B cell (primary cell): ENCODE data around the gene FOXE3. TPM values are rescaled to one million over a fixed set of nuclear protein-coding genes. Genes with fewer than 3 reads are reported as not detected.

ENCODE experiments used
- ATAC-seq: fragments of 200-7000 bp; cut with Tn5 transposase; one replicate; pipeline ENCODE4 v1.10.0; 2021; ENCODE audit warnings: low read depth, mild to moderate bottlenecking, moderate number of reproducible peaks, moderate library complexity
- CTCF ChIA-PET: fragments of 350-600 bp; sonication (Branson Sonifier 250); formaldehyde crosslinking; loops from one replicate; lab custom pipeline; 2021; ENCODE audit warnings: antibody characterized with exemption, inconsistent platforms; lab: Charles Lee
- POLR2A ChIA-PET: fragments of 350-600 bp; sonication (Branson Sonifier 250); formaldehyde crosslinking; loops from one replicate; lab custom pipeline; 2021; ENCODE audit warnings: antibody characterized with exemption; lab: Charles Lee
- DNase-seq: peaks from one replicate; pipeline ENCODE4 v3.0.0; 2013
- H2AFZ ChIP-seq: 2 replicates; pipeline ENCODE4 v1.6.1; 2012; ENCODE audit warnings: mild to moderate bottlenecking, low read depth, low read length; ENCODE audit not compliant: insufficient read depth, poor library complexity, severe bottlenecking
- H3K27ac ChIP-seq, 2 donors: 1 replicate in 1 of 2; 2 replicates in 1 of 2; pipeline ENCODE4 v1.5.1; 2012 to 2013; ENCODE audit warnings: low read length in 2 of 2, mild to moderate bottlenecking in 2 of 2, moderate library complexity in 1 of 2
- H3K27me3 ChIP-seq, 4 experiments: fragments of 200-600 bp in 1 of 4; sonication (generic) in 1 of 4; replicated peaks in 1 of 4; 1 replicate in 2 of 4; 2 replicates in 2 of 4; pipeline versions ENCODE4 v1.6.1 to v1.7.0; 2013 to 2016; ENCODE audit warnings: low read length in 3 of 4, mild to moderate bottlenecking in 2 of 4, mixed read lengths in 1 of 4, moderate library complexity in 1 of 4; ENCODE audit not compliant: insufficient read depth in 4 of 4, control insufficient read depth in 3 of 4; ENCODE audit errors: control extremely low read depth in 1 of 4
- H3K36me3 ChIP-seq, 2 experiments: replicated peaks in 1 of 2; 1 replicate in 1 of 2; 2 replicates in 1 of 2; pipeline versions ENCODE4 v1.6.1 to v1.7.1; 2013; ENCODE audit warnings: low read length in 1 of 2; ENCODE audit not compliant: insufficient read depth in 2 of 2, control insufficient read depth in 1 of 2; ENCODE audit errors: control extremely low read depth in 1 of 2, extremely low read depth in 1 of 2
- H3K4me1 ChIP-seq, 2 donors: fragments of 200-600 bp in 1 of 2; sonication (generic) in 1 of 2; 1 replicate in 1 of 2; 2 replicates in 1 of 2; pipeline versions ENCODE4 v1.5.1 to v1.6.1; 2013 to 2017; ENCODE audit warnings: low read length in 2 of 2; ENCODE audit not compliant: control insufficient read depth in 2 of 2, insufficient read depth in 2 of 2
- H3K4me2 ChIP-seq: replicated peaks from 2 replicates; pipeline ENCODE3; 2012; ENCODE audit warnings: mild to moderate bottlenecking, low read depth, low read length; ENCODE audit not compliant: poor library complexity, severe bottlenecking
- H3K4me3 ChIP-seq, 5 experiments: fragments of 200-600 bp in 1 of 5; sonication (generic) in 1 of 5; 1 replicate in 3 of 5; 2 replicates in 2 of 5; pipeline versions ENCODE4 v1.5.1 to v1.7.0; 2011 to 2016; ENCODE audit warnings: low read length in 4 of 5, mild to moderate bottlenecking in 4 of 5, low read depth in 2 of 5, control low read depth in 1 of 5, moderate library complexity in 1 of 5; ENCODE audit not compliant: insufficient read depth in 1 of 5; ENCODE audit errors: control extremely low read depth in 1 of 5, extremely low read depth in 1 of 5
- H3K79me2 ChIP-seq: fragments of 200-600 bp; sonication (generic); one replicate; pipeline ENCODE4 v1.6.0; 2016; ENCODE audit warnings: low read length; ENCODE audit not compliant: control insufficient read depth, insufficient read depth
- H3K9ac ChIP-seq: fragments of 200-600 bp; sonication (generic); 2 replicates; pipeline ENCODE4 v1.6.1; 2017; ENCODE audit warnings: mild to moderate bottlenecking, low read length, moderate library complexity
- H3K9me3 ChIP-seq, 3 donors: one replicate each; pipeline versions ENCODE4 v1.6.1 to v1.7.1; 2013; ENCODE audit warnings: low read length in 2 of 3; ENCODE audit not compliant: control insufficient read depth in 2 of 3, insufficient read depth in 1 of 3; ENCODE audit errors: control extremely low read depth in 1 of 3
- H4K20me1 ChIP-seq: 2 replicates; pipeline ENCODE4 v1.6.0; 2012; ENCODE audit warnings: mild to moderate bottlenecking, low read length; ENCODE audit not compliant: insufficient read depth, control insufficient read depth, poor library complexity, severe bottlenecking
- H3K27ac Mint-ChIP-seq: one replicate; pipeline ENCODE4 v1.8.0; 2021; ENCODE audit warnings: mixed read lengths
- H3K27me3 Mint-ChIP-seq: one replicate; pipeline ENCODE4 v1.8.0; 2021; ENCODE audit warnings: mixed read lengths
- H3K4me1 Mint-ChIP-seq: one replicate; pipeline ENCODE4 v1.8.0; 2021; ENCODE audit warnings: mixed read lengths
- H3K4me3 Mint-ChIP-seq: one replicate; pipeline ENCODE4 v1.8.0; 2021; ENCODE audit warnings: mixed read lengths
- H3K9me3 Mint-ChIP-seq: one replicate; pipeline ENCODE4 v1.8.0; 2022; ENCODE audit warnings: mixed read lengths; ENCODE audit not compliant: insufficient read depth
- EZH2 ChIP-seq: IDR thresholded peaks from 2 replicates; pipeline ENCODE4 v1.6.1; 2012; ENCODE audit warnings: borderline replicate concordance, low read depth, mild to moderate bottlenecking, moderate library complexity, low read length; ENCODE audit not compliant: insufficient read depth, poor library complexity, severe bottlenecking
- WGBS: methylation state at CpG from one replicate; pipeline ENCODE4 v1.1.5; 2013; ENCODE audit warnings: missing lambda C conversion rate; ENCODE audit not compliant: insufficient coverage; 5-methylcytosine and 5-hydroxymethylcytosine counted together
- intact Hi-C: fragments of 100-400 bp; cut with micrococcal nuclease; formaldehyde crosslinking; loops from one replicate; pipeline ENCODE4 v1.10.0; 2022
- polyA plus RNA-seq: library from polyadenylated mRNA; depleted of rRNA; stranded (reverse); fragments of >200 nt; gene quantifications from 2 replicates; pipeline ENCODE4 v1.2.3, GENCODE V29; 2012
- total RNA-seq, 2 donors: library from RNA; stranded (reverse); fragments of 120-200 nt in 1 of 2; gene quantifications; 1 replicate in 1 of 2; 2 replicates in 1 of 2; pipeline versions ENCODE4 v1.2.3 to v1.2.4, GENCODE V29; 2013 to 2022
- TF ChIP-seq, protein P1 (sequence below): fragments of 200-600 bp; IDR thresholded peaks from one replicate; pipeline ENCODE4 v1.8.0; 2022; ENCODE audit warnings: antibody characterized with exemption, mild to moderate bottlenecking

Gene FOXE3
- total and polyA plus RNA-seq, 2 donors (not counting 1 experiment from before 2014, with no cell fraction given): not detected

DNA sequence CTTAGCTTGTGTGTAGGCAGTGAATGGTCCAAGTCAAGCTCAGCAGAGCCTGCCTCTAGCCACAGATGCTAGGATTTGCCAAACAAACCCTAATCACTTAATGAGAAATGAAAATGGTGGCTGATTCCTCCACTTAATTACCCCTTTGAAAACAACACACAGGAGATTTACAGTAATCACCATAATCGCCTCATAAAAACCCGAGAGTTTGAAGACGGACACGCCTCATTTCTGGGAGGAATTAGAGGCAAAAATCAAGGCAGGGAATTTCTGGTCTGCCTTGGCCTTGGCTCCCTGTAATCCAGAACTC is 16.3 kb upstream of the FOXE3 start:
- no peak overlapping the region for H3K9ac ChIP-seq
- no peak for ATAC-seq
- H3K36me3 ChIP-seq: no peaks in the 10 kb centered on the region
- Mint-ChIP-seq H3K4me3 (no peak overlapping the region), H3K4me1 (peaks cover 4% of the 10 kb centered on the region), H3K9me3 (no peaks in the 10 kb centered on the region), H3K27ac (no peak overlapping the region), H3K27me3 (peaks cover 45% of the 10 kb centered on the region)
- H3K4me2 ChIP-seq: no peak overlapping the region
- peaks cover 0 to 8% (median 2%) of the 10 kb centered on the region in 4 experiments for H3K27me3 ChIP-seq
- no peaks in the 10 kb centered on the region for H3K79me2 ChIP-seq
- DNase-seq: no peak
- no peaks in the 10 kb centered on the region for H4K20me1 ChIP-seq
- ChIA-PET POLR2A (no interaction called here), CTCF (no interaction called here)
- no peak overlapping the region for H3K4me3 ChIP-seq
- H2AFZ ChIP-seq: no peak overlapping the region
- H3K9me3 ChIP-seq: no peaks in the 10 kb centered on the region
- WGBS: 100% methylated on average over 4 of the region's 4 CpGs
- intact Hi-C loops: no loop called here
- peaks cover 0 to 4% of the 10 kb centered on the region in 2 donors for H3K4me1 ChIP-seq
- H3K27ac ChIP-seq: no peak overlapping the region
- TF ChIP-seq EZH2: no peak
- TF ChIP-seq, protein P1, sequence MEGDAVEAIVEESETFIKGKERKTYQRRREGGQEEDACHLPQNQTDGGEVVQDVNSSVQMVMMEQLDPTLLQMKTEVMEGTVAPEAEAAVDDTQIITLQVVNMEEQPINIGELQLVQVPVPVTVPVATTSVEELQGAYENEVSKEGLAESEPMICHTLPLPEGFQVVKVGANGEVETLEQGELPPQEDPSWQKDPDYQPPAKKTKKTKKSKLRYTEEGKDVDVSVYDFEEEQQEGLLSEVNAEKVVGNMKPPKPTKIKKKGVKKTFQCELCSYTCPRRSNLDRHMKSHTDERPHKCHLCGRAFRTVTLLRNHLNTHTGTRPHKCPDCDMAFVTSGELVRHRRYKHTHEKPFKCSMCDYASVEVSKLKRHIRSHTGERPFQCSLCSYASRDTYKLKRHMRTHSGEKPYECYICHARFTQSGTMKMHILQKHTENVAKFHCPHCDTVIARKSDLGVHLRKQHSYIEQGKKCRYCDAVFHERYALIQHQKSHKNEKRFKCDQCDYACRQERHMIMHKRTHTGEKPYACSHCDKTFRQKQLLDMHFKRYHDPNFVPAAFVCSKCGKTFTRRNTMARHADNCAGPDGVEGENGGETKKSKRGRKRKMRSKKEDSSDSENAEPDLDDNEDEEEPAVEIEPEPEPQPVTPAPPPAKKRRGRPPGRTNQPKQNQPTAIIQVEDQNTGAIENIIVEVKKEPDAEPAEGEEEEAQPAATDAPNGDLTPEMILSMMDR: no peak

GRCh38 chr1:47401761-47402160 is 14.3 kb upstream of the FOXE3 start:
- Histone ChIP-seq H3K9me3 (no peaks in the 10 kb centered on the region), H3K27me3 (peaks cover 0 to 6% (median 3%) of the 10 kb centered on the region in 4 experiments), H3K27ac (no peak overlapping the region), H3K36me3 (no peaks in the 10 kb centered on the region), H3K79me2 (no peaks in the 10 kb centered on the region), H3K4me2 (no peak overlapping the region), H2AFZ (no peak overlapping the region), H4K20me1 (no peaks in the 10 kb centered on the region), H3K9ac (no peak overlapping the region), H3K4me3 (no peak overlapping the region), H3K4me1 (peaks cover 0 to 4% of the 10 kb centered on the region in 2 donors)
- 93% methylated on average over 3 of the region's 4 CpGs for WGBS
- Mint-ChIP-seq H3K4me3 (no peak overlapping the region), H3K4me1 (peaks cover 4% of the 10 kb centered on the region), H3K27ac (no peak overlapping the region), H3K27me3 (peaks cover 44% of the 10 kb centered on the region), H3K9me3 (no peaks in the 10 kb centered on the region)
- ATAC-seq (no peak), DNase-seq (no peak)
- ChIA-PET POLR2A (no interaction called here), CTCF (interaction anchor here (0.6 kb wide), 1 partner anchor 11 kb away, joined by 3 read pairs; no protein-coding TSS in a partner anchor)
- no peak for TF ChIP-seq EZH2
- TF ChIP-seq, protein P1: no peak
- intact Hi-C loops: no loop called here
